HepG2 (cell line): ENCODE results near the gene MADCAM1. TPM values are rescaled to one million over a fixed set of nuclear protein-coding genes. Genes with fewer than 3 reads are reported as not detected.
A peak's percentile ranks its signal among the peaks of the same experiment; 100 is the strongest.

Source experiments
- GFI1 ChIP-seq: sonication (generic); formaldehyde crosslinking; IDR thresholded peaks from 2 replicates; pipeline ENCODE4 v1.5.0; 2020; ENCODE audit warnings: missing genetic modification reagents, mild to moderate bottlenecking, borderline replicate concordance
- GZF1 ChIP-seq: sonication (generic); formaldehyde crosslinking; IDR thresholded peaks from 2 replicates; pipeline ENCODE4 v1.5.1; 2020; ENCODE audit warnings: mild to moderate bottlenecking, missing genetic modification reagents
- LBX2 ChIP-seq: sonication (generic); formaldehyde crosslinking; IDR thresholded peaks from 2 replicates; pipeline ENCODE4 v1.5.0; 2020; ENCODE audit warnings: missing genetic modification reagents, mild to moderate bottlenecking, borderline replicate concordance
- NFE2L2 ChIP-seq: fragments of 150-350 bp; IDR thresholded peaks from 2 replicates; pipeline ENCODE4 v1.6.1; 2014; ENCODE audit warnings: low read length
- NR2F2 ChIP-seq: IDR thresholded peaks from 2 replicates; pipeline ENCODE4 v1.6.1; 2012; ENCODE audit warnings: low read depth, inconsistent platforms, borderline replicate concordance
- PATZ1 ChIP-seq: sonication (generic); formaldehyde crosslinking; IDR thresholded peaks from 2 replicates; pipeline ENCODE4 v1.4.0; 2020; ENCODE audit warnings: missing genetic modification reagents
- PCBP1 ChIP-seq: fragments of 200-400 bp; formaldehyde crosslinking; IDR thresholded peaks from 2 replicates; pipeline ENCODE4 v1.6.1; 2017; ENCODE audit warnings: mild to moderate bottlenecking, low read depth, low read length, borderline replicate concordance
- SOX6 ChIP-seq, 2 experiments: fragments of 450-650 bp in 1 of 2; sonication (generic) in 1 of 2; formaldehyde crosslinking in 1 of 2; IDR thresholded peaks; 2 replicates each; pipeline versions ENCODE4 v1.4.0 to v1.6.1; 2017 to 2020; ENCODE audit warnings: antibody characterized with exemption in 1 of 2, mild to moderate bottlenecking in 1 of 2, missing genetic modification reagents in 1 of 2
- TBL1XR1 ChIP-seq: fragments of 150-350 bp; IDR thresholded peaks from 2 replicates; pipeline ENCODE4 v1.6.1; 2014; ENCODE audit warnings: borderline replicate concordance, low read length; ENCODE audit not compliant: partially characterized antibody
- TFE3 ChIP-seq: IDR thresholded peaks from 2 replicates; pipeline ENCODE4 v1.6.1; 2016
- TRIM24 ChIP-seq: sonication (generic); formaldehyde crosslinking; IDR thresholded peaks from 2 replicates; pipeline ENCODE4 v1.8.0; 2022; ENCODE audit warnings: mild to moderate bottlenecking, missing genetic modification reagents
- ZFP1 ChIP-seq: IDR thresholded peaks from 2 replicates; pipeline ENCODE4 v1.6.1; 2016
- ZMAT3 ChIP-seq: sonication (generic); formaldehyde crosslinking; conservative IDR thresholded peaks from 2 replicates; pipeline ENCODE4 v1.7.0; 2021; ENCODE audit warnings: missing genetic modification reagents
- ZNF20 ChIP-seq: sonication (generic); formaldehyde crosslinking; IDR thresholded peaks from 2 replicates; pipeline ENCODE4 v1.4.0; 2020; ENCODE audit warnings: mild to moderate bottlenecking, moderate library complexity, missing genetic modification reagents
- ZNF263 ChIP-seq: sonication (generic); formaldehyde crosslinking; IDR thresholded peaks from 2 replicates; pipeline ENCODE4 v1.4.0; 2020; ENCODE audit warnings: missing genetic modification reagents
- ZNF264 ChIP-seq: sonication (generic); formaldehyde crosslinking; IDR thresholded peaks from 2 replicates; pipeline ENCODE4 v1.4.0; 2020; ENCODE audit warnings: missing genetic modification reagents
- ZNF281 ChIP-seq: sonication (generic); formaldehyde crosslinking; IDR thresholded peaks from 2 replicates; pipeline ENCODE4 v1.4.0; 2020; ENCODE audit warnings: missing genetic modification reagents, borderline replicate concordance
- polyA plus RNA-seq, 8 experiments: library from polyadenylated mRNA; depleted of rRNA in 3 of 8; stranded (reverse) in 7 of 8; unstranded in 1 of 8; fragments of >200 nt; fragmentation: Illumina TruSeq in 4 of 8; extraction: Trizol in 4 of 8; gene quantifications; 2 replicates each; pipeline versions ENCODE4 v1.2.1 to v1.2.3, GENCODE V29; 2011 to 2016; ENCODE audit warnings: low read depth in 4 of 8, missing spikeins in 1 of 8, mixed read lengths in 1 of 8; ENCODE audit not compliant: insufficient read depth in 1 of 8
- total RNA-seq, 5 experiments: library from RNA; depleted of rRNA; stranded (reverse); fragments of >200 nt; fragmentation: Illumina TruSeq; extraction: Trizol; gene quantifications; 2 replicates each; pipeline ENCODE4 v1.2.3, GENCODE V29; 2016; ENCODE audit warnings: low read depth in 1 of 5

Gene MADCAM1
- total and polyA plus RNA-seq, 2 of the 13 experiments (the other 11 are each of a cell fraction or from before 2014, with no cell fraction given) = 0.29 to 0.33 TPM

- TF ChIP-seq ZNF281 (CRISPR knock-in tag) (peak; percentile 39; the same call in 1 of the 2 replicates), ZMAT3 (no peak), ZFP1 (CRISPR knock-in tag) (no peak), LBX2 (no peak), PCBP1 (no peak), NFE2L2 (no peak), ZNF20 (CRISPR knock-in tag) (0 out of 2 replicates have a peak, but pooled peaks have one; percentile 19), ZNF264 (CRISPR knock-in tag) (no peak), GFI1 (no peak), GZF1 (CRISPR knock-in tag) (no peak), TFE3 (CRISPR knock-in tag) (peak; percentile 23; the same call in 1 of the 2 replicates), PATZ1 (peak; percentile 58), TRIM24 (CRISPR knock-in tag) (no peak), NR2F2 (peak; percentile 67; the same call in 1 of the 2 replicates), SOX6 (IDR thresholded peaks at IDR 0.05) (no peak), SOX6 (CRISPR knock-in tag; IDR thresholded peaks at IDR 0.05) (no peak; the same call in 1 of the 2 replicates), ZNF263 (CRISPR knock-in tag) (no peak), TBL1XR1 (peak; percentile 69)
Measured at GRCh38 chr19:488505-489417, 7.5 kb upstream of the MADCAM1 start (continued).
